ENCODE results near the gene BOLA1.

BOLA1 gene

DNA sequence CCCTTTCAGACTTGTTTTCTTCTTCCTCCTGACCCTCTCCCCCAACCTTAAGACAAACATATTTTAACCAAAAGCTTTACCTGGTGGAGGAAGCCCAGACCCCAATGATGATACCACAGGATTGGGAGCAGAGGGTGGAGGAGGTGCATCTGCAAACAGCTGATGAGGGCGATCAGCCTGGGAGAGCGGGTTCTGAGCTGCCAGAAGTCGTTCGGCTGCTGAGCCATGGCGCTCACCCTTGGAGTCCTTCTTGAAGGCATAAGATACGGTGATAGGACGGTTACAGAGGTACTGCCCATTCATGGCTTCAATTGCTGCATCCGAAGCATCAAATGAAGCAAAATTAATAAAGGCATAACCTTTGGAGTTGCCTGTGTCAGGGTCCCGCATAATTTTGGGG is 26.9 kb downstream of the BOLA1 start:
- ChIA-PET POLR2A (no interaction called here), CTCF (no interaction called here)
- DNase-seq (ENCODE audit: extremely low spot score), result no peak
- no peak for TF ChIP-seq CTCF (IDR thresholded peaks at IDR 0.05; ENCODE audit: control extremely low read depth, extremely low read depth, low read depth, missing control alignments)

DNA sequence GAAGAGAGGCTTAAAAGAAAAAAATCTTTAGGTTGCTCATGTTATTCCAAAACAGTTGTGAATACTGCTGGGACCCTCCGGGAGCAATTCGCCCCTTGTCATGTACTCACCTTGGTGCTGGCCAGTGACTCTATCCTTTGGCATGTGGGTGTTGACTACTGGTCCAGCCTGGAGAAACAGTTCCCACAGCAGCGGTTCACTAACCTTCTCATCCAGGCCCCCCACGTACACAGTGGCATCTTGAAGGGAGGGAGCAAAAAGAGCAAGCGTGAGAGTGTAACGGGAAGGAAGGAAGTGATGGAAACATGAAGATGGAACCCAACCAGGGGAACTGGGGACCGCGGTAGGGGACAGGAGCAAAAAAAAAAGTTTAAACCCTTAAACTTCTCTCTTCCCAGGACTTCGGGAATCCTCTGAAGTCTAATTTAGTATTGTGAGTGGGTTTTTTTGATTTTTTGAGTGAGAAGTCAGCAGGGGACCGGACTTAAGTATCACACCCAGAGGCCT is 27.7 kb downstream of the BOLA1 start:
- no peak for TF ChIP-seq CTCF (IDR thresholded peaks at IDR 0.05; ENCODE audit: control extremely low read depth, extremely low read depth, low read depth, missing control alignments)
- ChIA-PET CTCF (no interaction called here), POLR2A (no interaction called here)
- DNase-seq (ENCODE audit: extremely low spot score), result no peak

- ChIA-PET POLR2A (interaction anchor here (1.0 kb wide), 2 partner anchors 11 to 41 kb away, joined by 4 to 7 read pairs; a partner anchor contains a TSS), CTCF (interaction anchor here (1.2 to 1.7 kb wide), 3 partner anchors 11 to 83 kb away, joined by 3 to 5 read pairs (median 4); partner anchors contain the start of gene OTUD7B)
- peak; percentile 5 for TF ChIP-seq CTCF (IDR thresholded peaks at IDR 0.05; ENCODE audit: control extremely low read depth, extremely low read depth, low read depth, missing control alignments)
- peak; percentile 94 for DNase-seq (ENCODE audit: extremely low spot score)
Measured at GRCh38 chr1:149927563-149928400, 28.4 kb downstream of the BOLA1 start, which contains the start of gene SF3B4. SF3B4 (minus strand) TSS chr1:149927803; CDS start chr1:149927759, 44 bp downstream.

DNA sequence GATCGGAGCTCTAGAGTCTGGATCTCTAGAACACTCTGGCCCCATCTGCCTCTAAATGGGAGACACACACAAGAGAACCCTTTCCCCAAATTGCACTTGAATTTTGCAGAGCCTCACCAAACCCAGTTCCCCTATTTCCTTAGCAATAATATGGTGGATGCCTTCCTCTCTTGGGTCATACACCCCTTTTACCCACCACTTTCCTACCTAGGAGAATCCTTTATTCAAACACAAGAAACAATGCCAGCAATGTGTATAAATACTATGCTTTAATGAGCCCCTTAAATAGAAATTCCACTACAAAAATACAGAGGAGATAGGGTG is 29.0 kb downstream of the BOLA1 start:
- ChIA-PET CTCF (interaction anchor here (1.2 to 1.7 kb wide), 3 partner anchors 12 to 82 kb away, joined by 3 to 5 read pairs (median 4); partner anchors contain the start of gene OTUD7B), POLR2A (interaction anchor here (1.0 kb wide), 2 partner anchors 11 to 41 kb away, joined by 4 to 7 read pairs; a partner anchor contains a TSS)
- no peak for DNase-seq (ENCODE audit: extremely low spot score)
- TF ChIP-seq CTCF (IDR thresholded peaks at IDR 0.05; ENCODE audit: control extremely low read depth, extremely low read depth, low read depth, missing control alignments), result no peak

- no peak for TF ChIP-seq CTCF (IDR thresholded peaks at IDR 0.05; ENCODE audit: control extremely low read depth, extremely low read depth, low read depth, missing control alignments)
- CTCF ChIA-PET, result interaction anchor here (0.6 to 1.9 kb wide), 5 partner anchors 10 to 37 kb away, joined by 3 to 6 read pairs (median 4); no protein-coding TSS in a partner anchor
- no peak for DNase-seq (ENCODE audit: extremely low spot score)
- POLR2A ChIA-PET, result no interaction called here
Measured at GRCh38 chr1:149929856-149930255, 30.5 kb downstream of the BOLA1 start.

- DNase-seq (ENCODE audit: extremely low spot score), result no peak
- TF ChIP-seq CTCF (IDR thresholded peaks at IDR 0.05; ENCODE audit: control extremely low read depth, extremely low read depth, low read depth, missing control alignments), result no peak
- ChIA-PET POLR2A (no interaction called here), CTCF (interaction anchor here (2.7 kb wide), 1 partner anchor 30 kb away, joined by 16 read pairs; no protein-coding TSS in a partner anchor)
Measured at GRCh38 chr1:149931212-149931790, 31.9 kb downstream of the BOLA1 start.

Data from GM10248 (cell line).